HepG2 (cell line): ENCODE data around the gene RRBP1. TPM values are rescaled to one million over a fixed set of nuclear protein-coding genes. Genes with fewer than 3 reads are reported as not detected.

Experiments
- FOXC1 ChIP-seq: sonication (generic); formaldehyde crosslinking; IDR thresholded peaks from 2 replicates; pipeline ENCODE4 v1.8.0; 2022; ENCODE audit warnings: mild to moderate bottlenecking, missing genetic modification reagents, borderline replicate concordance
- HOXA3 ChIP-seq: sonication (generic); formaldehyde crosslinking; IDR thresholded peaks from 2 replicates; pipeline ENCODE4 v1.5.0; 2020; ENCODE audit warnings: missing genetic modification reagents
- ISX ChIP-seq: sonication (generic); formaldehyde crosslinking; conservative IDR thresholded peaks from 2 replicates; pipeline ENCODE4 v1.5.0; 2020; ENCODE audit warnings: missing genetic modification reagents
- KAT8 ChIP-seq: IDR thresholded peaks from 2 replicates; pipeline ENCODE4 v1.6.1; 2016; ENCODE audit warnings: missing genetic modification reagents, missing compliant biosample characterization
- KLF6 ChIP-seq: IDR thresholded peaks from 2 replicates; pipeline ENCODE4 v1.8.0; 2016; ENCODE audit warnings: missing biosample characterization, missing genetic modification reagents
- MBD4 ChIP-seq: IDR thresholded peaks from 2 replicates; pipeline ENCODE4 v1.6.1; 2012; ENCODE audit warnings: low read length, inconsistent platforms, borderline replicate concordance
- MIXL1 ChIP-seq: IDR thresholded peaks from 2 replicates; pipeline ENCODE4 v1.6.1; 2016
- PAX8 ChIP-seq: sonication (generic); formaldehyde crosslinking; IDR thresholded peaks from 2 replicates; pipeline ENCODE4 v1.8.0; 2022; ENCODE audit warnings: mild to moderate bottlenecking, missing genetic modification reagents, borderline replicate concordance
- PCBP2 ChIP-seq: fragments of 200-400 bp; formaldehyde crosslinking; optimal IDR thresholded peaks from 2 replicates; pipeline ENCODE3; 2018; ENCODE audit warnings: low read length, low read depth; ENCODE audit not compliant: poor library complexity, severe bottlenecking
- PHF8 ChIP-seq: sonication (generic); formaldehyde crosslinking; IDR thresholded peaks from 2 replicates; pipeline ENCODE4 v1.5.0; 2020; ENCODE audit warnings: missing genetic modification reagents
- SMAD3 ChIP-seq: sonication (generic); formaldehyde crosslinking; IDR thresholded peaks from 2 replicates; pipeline ENCODE4 v1.4.0; 2020; ENCODE audit warnings: missing genetic modification reagents
- SUZ12 ChIP-seq: fragments of 150-350 bp; IDR thresholded peaks from 2 replicates; pipeline ENCODE4 v1.6.1; 2014; ENCODE audit warnings: low read depth, low read length
- TBX2 ChIP-seq: sonication (generic); formaldehyde crosslinking; IDR thresholded peaks from 2 replicates; pipeline ENCODE4 v1.5.0; 2020; ENCODE audit warnings: missing genetic modification reagents, mild to moderate bottlenecking, borderline replicate concordance
- ZFP82 ChIP-seq: sonication (generic); formaldehyde crosslinking; IDR thresholded peaks from 2 replicates; pipeline ENCODE4 v1.5.1; 2020; ENCODE audit warnings: mild to moderate bottlenecking, missing genetic modification reagents, borderline replicate concordance
- ZNF224 ChIP-seq: sonication (generic); formaldehyde crosslinking; IDR thresholded peaks from 2 replicates; pipeline ENCODE4 v1.5.0; 2020; ENCODE audit warnings: mild to moderate bottlenecking, missing genetic modification reagents
- ZNF605 ChIP-seq: sonication (generic); formaldehyde crosslinking; IDR thresholded peaks from 2 replicates; pipeline ENCODE4 v1.8.0; 2022; ENCODE audit warnings: mild to moderate bottlenecking, missing genetic modification reagents
- ZNF672 ChIP-seq: sonication (generic); formaldehyde crosslinking; IDR thresholded peaks from 2 replicates; pipeline ENCODE4 v1.8.1; 2022; ENCODE audit warnings: missing genetic modification reagents
- ZNF839 ChIP-seq: sonication (generic); formaldehyde crosslinking; IDR thresholded peaks from 2 replicates; pipeline ENCODE4 v1.4.0; 2020; ENCODE audit warnings: missing genetic modification reagents, mild to moderate bottlenecking, borderline replicate concordance
- ZSCAN20 ChIP-seq: sonication (generic); formaldehyde crosslinking; IDR thresholded peaks from 2 replicates; pipeline ENCODE4 v1.4.0; 2020; ENCODE audit warnings: missing genetic modification reagents, mild to moderate bottlenecking, borderline replicate concordance
- polyA plus RNA-seq, 8 experiments: library from polyadenylated mRNA; depleted of rRNA in 3 of 8; stranded (reverse) in 7 of 8; unstranded in 1 of 8; fragments of >200 nt; fragmentation: Illumina TruSeq in 4 of 8; extraction: Trizol in 4 of 8; gene quantifications; 2 replicates each; pipeline versions ENCODE4 v1.2.1 to v1.2.3, GENCODE V29; 2011 to 2016; ENCODE audit warnings: low read depth in 4 of 8, missing spikeins in 1 of 8, mixed read lengths in 1 of 8; ENCODE audit not compliant: insufficient read depth in 1 of 8
- total RNA-seq, 5 experiments: library from RNA; depleted of rRNA; stranded (reverse); fragments of >200 nt; fragmentation: Illumina TruSeq; extraction: Trizol; gene quantifications; 2 replicates each; pipeline ENCODE4 v1.2.3, GENCODE V29; 2016; ENCODE audit warnings: low read depth in 1 of 5
- TF ChIP-seq, protein P1 (sequence below): sonication (generic); formaldehyde crosslinking; IDR thresholded peaks from 2 replicates; pipeline ENCODE4 v1.9.0; 2021; ENCODE audit warnings: missing genetic modification reagents, borderline replicate concordance
- TF ChIP-seq, protein P2 (sequence below): sonication (generic); formaldehyde crosslinking; conservative IDR thresholded peaks from 2 replicates; pipeline ENCODE4 v1.4.0; 2020; ENCODE audit warnings: missing genetic modification reagents
- TF ChIP-seq, protein P3 (sequence below): sonication (generic); formaldehyde crosslinking; IDR thresholded peaks from 2 replicates; pipeline ENCODE4 v1.4.0; 2020; ENCODE audit warnings: mild to moderate bottlenecking, missing genetic modification reagents
- TF ChIP-seq, protein P4 (sequence below): sonication (generic); formaldehyde crosslinking; IDR thresholded peaks from 2 replicates; pipeline ENCODE4 v1.5.0; 2020; ENCODE audit warnings: mild to moderate bottlenecking, missing genetic modification reagents

RRBP1 gene
- total and polyA plus RNA-seq, 2 of the 13 experiments (the other 11 are each of a cell fraction or from before 2014, with no cell fraction given) = 150 to 222 TPM

DNA sequence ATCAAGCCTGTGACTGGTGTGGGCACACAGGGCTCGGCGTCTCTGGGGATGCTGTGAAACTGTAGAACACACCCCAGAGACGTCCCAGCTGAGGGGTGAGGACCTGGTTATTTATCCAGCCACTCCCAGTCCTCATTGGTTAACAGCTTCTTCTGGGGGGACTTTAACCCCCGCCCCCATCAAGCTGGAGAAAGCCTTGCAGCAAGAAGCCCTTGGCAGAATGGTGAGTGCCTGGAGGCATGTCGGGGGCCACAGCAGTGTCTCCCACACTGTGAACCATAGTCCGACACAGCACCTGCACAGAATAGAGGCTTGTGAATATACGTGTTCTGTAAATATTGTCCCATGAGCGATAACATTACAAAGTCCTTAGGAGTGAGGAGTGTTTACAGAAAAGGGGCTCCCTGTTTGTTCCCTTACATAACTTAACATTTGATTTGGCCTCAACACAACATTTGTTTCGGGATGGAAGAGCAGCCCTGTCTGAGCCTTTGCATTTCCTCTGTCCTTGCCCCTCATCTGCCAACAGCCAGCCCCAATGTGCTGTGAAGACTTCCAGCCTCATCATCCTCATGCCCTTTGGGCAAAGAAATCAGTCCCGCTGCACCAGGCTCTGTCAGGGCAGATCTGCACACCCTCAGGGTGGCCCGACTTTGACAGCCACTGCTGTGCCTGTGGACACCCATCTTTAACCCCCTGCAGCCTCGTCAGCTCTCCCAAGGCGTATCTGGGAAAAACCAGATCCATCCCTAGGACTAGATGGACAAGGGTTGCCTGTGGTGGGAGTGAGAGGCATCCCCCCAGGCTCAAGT is 2.2 kb upstream of the RRBP1 start (continued):
- TF ChIP-seq TBX2 (CRISPR knock-in tag) (peak; percentile 100), ZSCAN20 (CRISPR knock-in tag) (no peak), ISX (CRISPR knock-in tag) (no peak), KLF6 (CRISPR knock-in tag) (peak; percentile 97), SUZ12 (no peak), PAX8 (CRISPR knock-in tag) (no peak), MIXL1 (peak; percentile 96), SMAD3 (CRISPR knock-in tag) (peak; percentile 100), ZNF224 (CRISPR knock-in tag) (peak; percentile 40; the same call in 1 of the 2 replicates), PCBP2 (no peak), PHF8 (CRISPR knock-in tag) (peak; percentile 60), ZNF605 (peak; percentile 92), HOXA3 (CRISPR knock-in tag) (peak; percentile 77; the same call in 1 of the 2 replicates), KAT8 (CRISPR knock-in tag) (peak; percentile 91), FOXC1 (CRISPR knock-in tag) (peak; percentile 87), ZNF839 (CRISPR knock-in tag) (peak; percentile 2; the same call in 1 of the 2 replicates), ZFP82 (CRISPR knock-in tag) (no peak), MBD4 (no peak), ZNF672 (CRISPR knock-in tag) (no peak)
- TF ChIP-seq, protein P1, sequence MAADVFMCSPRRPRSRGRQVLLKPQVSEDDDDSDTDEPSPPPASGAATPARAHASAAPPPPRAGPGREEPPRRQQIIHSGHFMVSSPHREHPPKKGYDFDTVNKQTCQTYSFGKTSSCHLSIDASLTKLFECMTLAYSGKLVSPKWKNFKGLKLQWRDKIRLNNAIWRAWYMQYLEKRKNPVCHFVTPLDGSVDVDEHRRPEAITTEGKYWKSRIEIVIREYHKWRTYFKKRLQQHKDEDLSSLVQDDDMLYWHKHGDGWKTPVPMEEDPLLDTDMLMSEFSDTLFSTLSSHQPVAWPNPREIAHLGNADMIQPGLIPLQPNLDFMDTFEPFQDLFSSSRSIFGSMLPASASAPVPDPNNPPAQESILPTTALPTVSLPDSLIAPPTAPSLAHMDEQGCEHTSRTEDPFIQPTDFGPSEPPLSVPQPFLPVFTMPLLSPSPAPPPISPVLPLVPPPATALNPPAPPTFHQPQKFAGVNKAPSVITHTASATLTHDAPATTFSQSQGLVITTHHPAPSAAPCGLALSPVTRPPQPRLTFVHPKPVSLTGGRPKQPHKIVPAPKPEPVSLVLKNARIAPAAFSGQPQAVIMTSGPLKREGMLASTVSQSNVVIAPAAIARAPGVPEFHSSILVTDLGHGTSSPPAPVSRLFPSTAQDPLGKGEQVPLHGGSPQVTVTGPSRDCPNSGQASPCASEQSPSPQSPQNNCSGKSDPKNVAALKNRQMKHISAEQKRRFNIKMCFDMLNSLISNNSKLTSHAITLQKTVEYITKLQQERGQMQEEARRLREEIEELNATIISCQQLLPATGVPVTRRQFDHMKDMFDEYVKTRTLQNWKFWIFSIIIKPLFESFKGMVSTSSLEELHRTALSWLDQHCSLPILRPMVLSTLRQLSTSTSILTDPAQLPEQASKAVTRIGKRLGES (CRISPR knock-in tag) = no peak
- TF ChIP-seq, protein P2, sequence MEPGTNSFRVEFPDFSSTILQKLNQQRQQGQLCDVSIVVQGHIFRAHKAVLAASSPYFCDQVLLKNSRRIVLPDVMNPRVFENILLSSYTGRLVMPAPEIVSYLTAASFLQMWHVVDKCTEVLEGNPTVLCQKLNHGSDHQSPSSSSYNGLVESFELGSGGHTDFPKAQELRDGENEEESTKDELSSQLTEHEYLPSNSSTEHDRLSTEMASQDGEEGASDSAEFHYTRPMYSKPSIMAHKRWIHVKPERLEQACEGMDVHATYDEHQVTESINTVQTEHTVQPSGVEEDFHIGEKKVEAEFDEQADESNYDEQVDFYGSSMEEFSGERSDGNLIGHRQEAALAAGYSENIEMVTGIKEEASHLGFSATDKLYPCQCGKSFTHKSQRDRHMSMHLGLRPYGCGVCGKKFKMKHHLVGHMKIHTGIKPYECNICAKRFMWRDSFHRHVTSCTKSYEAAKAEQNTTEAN (CRISPR knock-in tag) = peak; percentile 95
- TF ChIP-seq, protein P3, sequence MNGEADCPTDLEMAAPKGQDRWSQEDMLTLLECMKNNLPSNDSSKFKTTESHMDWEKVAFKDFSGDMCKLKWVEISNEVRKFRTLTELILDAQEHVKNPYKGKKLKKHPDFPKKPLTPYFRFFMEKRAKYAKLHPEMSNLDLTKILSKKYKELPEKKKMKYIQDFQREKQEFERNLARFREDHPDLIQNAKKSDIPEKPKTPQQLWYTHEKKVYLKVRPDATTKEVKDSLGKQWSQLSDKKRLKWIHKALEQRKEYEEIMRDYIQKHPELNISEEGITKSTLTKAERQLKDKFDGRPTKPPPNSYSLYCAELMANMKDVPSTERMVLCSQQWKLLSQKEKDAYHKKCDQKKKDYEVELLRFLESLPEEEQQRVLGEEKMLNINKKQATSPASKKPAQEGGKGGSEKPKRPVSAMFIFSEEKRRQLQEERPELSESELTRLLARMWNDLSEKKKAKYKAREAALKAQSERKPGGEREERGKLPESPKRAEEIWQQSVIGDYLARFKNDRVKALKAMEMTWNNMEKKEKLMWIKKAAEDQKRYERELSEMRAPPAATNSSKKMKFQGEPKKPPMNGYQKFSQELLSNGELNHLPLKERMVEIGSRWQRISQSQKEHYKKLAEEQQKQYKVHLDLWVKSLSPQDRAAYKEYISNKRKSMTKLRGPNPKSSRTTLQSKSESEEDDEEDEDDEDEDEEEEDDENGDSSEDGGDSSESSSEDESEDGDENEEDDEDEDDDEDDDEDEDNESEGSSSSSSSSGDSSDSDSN (CRISPR knock-in tag) = peak; percentile 83
- TF ChIP-seq, protein P4, sequence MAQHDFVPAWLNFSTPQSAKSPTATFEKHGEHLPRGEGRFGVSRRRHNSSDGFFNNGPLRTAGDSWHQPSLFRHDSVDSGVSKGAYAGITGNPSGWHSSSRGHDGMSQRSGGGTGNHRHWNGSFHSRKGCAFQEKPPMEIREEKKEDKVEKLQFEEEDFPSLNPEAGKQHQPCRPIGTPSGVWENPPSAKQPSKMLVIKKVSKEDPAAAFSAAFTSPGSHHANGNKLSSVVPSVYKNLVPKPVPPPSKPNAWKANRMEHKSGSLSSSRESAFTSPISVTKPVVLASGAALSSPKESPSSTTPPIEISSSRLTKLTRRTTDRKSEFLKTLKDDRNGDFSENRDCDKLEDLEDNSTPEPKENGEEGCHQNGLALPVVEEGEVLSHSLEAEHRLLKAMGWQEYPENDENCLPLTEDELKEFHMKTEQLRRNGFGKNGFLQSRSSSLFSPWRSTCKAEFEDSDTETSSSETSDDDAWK (CRISPR knock-in tag) = no peak
